Measurements from ENCODE around the gene SCP2.

SCP2 gene

DNA sequence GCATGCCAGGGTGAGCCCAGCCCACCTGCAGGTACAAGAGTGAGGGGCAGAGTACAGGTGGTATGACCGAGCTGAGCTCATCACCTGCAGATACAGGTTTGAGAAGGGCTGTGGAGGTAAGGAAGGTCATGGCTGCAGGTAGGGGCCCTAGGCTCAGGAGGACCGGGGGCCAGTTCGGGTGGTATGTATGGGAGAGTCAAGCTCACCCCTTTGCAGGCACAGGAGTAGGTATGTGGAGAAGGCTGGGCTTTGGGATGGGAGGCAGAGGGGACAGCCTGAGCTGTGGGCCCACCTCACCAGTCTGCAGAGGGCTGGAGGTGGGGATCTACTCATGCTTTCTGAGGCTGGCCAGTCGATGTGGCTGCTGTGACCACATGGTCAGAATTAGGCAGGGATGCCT, 152.2 kb downstream of the SCP2 start:
- DNase-seq = no peak
- TF ChIP-seq, protein P1, sequence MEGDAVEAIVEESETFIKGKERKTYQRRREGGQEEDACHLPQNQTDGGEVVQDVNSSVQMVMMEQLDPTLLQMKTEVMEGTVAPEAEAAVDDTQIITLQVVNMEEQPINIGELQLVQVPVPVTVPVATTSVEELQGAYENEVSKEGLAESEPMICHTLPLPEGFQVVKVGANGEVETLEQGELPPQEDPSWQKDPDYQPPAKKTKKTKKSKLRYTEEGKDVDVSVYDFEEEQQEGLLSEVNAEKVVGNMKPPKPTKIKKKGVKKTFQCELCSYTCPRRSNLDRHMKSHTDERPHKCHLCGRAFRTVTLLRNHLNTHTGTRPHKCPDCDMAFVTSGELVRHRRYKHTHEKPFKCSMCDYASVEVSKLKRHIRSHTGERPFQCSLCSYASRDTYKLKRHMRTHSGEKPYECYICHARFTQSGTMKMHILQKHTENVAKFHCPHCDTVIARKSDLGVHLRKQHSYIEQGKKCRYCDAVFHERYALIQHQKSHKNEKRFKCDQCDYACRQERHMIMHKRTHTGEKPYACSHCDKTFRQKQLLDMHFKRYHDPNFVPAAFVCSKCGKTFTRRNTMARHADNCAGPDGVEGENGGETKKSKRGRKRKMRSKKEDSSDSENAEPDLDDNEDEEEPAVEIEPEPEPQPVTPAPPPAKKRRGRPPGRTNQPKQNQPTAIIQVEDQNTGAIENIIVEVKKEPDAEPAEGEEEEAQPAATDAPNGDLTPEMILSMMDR (IDR thresholded peaks at IDR 0.05; ENCODE audit: low read depth, low read length) = no peak
- H3K27ac ChIP-seq = no peak overlapping the region
- H3K4me3 ChIP-seq (ENCODE audit: low read depth, low read length) = no peak overlapping the region
- H3K9me3 ChIP-seq (ENCODE audit: severe bottlenecking) = no peaks in the 10 kb centered on the region
- no peaks in the 10 kb centered on the region for H3K36me3 ChIP-seq
- H3K27me3 ChIP-seq (ENCODE audit: insufficient read depth, low read depth, severe bottlenecking) = no peaks in the 10 kb centered on the region

DNA sequence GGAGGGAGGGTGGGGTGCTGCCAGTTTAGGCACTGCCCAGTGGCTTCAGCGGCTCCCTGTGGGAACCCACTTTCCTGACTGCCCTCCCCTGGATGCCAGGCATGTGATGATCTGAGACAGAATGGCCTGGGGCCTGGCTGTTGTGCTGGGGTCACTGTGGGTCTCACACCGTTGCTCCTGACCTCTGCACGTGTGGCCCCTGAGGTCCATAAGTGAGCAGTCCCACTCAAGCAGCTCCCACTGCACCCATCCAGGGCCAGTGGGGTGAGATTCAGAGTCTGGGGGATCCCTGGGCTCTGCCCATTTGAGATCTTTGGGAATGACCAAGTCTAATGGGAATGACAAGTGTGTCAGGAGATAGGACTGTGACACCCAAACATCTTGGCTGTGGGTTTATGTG, 153.0 kb downstream of the SCP2 start:
- Histone ChIP-seq H3K36me3 (no peaks in the 10 kb centered on the region), H3K27me3 (ENCODE audit: insufficient read depth, low read depth, severe bottlenecking) (no peaks in the 10 kb centered on the region), H3K4me3 (ENCODE audit: low read depth, low read length) (no peak overlapping the region), H3K27ac (no peak overlapping the region), H3K9me3 (ENCODE audit: severe bottlenecking) (no peaks in the 10 kb centered on the region)
- TF ChIP-seq, protein P1 (IDR thresholded peaks at IDR 0.05; ENCODE audit: low read depth, low read length) = no peak
- DNase-seq = no peak

DNA sequence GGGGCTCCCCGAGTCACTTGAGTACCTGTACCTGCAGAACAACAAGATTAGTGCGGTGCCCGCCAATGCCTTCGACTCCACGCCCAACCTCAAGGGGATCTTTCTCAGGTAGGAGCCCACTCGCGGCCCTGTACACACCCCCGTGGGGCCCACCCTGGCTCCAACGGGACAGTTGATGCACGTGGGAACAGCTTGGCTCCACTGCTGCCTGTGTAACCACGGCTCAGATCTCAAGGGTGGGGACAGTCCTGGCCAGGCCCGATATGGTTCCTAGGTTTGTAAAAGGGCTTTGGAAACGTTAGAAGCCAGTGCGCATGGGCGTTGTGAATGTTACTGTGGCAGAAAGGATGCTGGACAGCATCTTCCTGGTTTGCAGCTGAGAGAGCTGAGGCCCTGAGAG, 153.7 kb downstream of the SCP2 start:
- no peak overlapping the region for H3K4me3 ChIP-seq (ENCODE audit: low read depth, low read length)
- H3K9me3 ChIP-seq (ENCODE audit: severe bottlenecking) = no peaks in the 10 kb centered on the region
- peaks cover under 1% of the 10 kb centered on the region for H3K36me3 ChIP-seq
- DNase-seq = no peak
- TF ChIP-seq, protein P1 (IDR thresholded peaks at IDR 0.05; ENCODE audit: low read depth, low read length) = no peak
- H3K27ac ChIP-seq = no peak overlapping the region
- H3K27me3 ChIP-seq (ENCODE audit: insufficient read depth, low read depth, severe bottlenecking) = no peaks in the 10 kb centered on the region

DNA sequence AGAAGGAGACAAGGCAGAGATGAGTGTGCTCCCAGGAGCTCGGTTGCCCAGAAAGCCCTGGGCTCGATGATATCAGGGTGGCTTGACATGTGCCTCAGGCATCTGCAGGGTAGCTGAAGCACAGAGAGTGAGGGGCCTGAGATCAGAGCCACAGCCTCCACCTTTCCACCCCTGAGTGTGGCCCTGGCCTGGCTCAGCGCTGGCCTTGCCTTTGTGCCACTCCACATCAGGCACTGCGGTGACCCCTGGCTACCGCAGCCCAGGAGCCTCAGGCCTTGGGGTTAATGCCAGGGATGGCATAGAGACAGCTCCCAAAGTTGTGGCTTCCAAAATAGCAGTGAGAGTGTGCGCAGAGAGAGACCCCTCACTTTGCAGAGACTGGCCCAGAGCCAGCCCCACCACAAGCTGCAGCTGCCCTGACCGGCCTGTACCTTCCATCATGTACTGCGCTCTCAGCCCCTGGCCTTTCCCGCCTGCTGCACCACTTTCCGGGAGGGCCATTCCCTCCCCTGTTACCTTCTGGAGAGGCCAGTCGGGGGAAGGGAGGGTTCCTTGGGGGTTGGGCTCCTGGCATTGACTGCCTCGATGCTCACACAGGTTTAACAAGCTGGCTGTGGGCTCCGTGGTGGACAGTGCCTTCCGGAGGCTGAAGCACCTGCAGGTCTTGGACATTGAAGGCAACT, 154.4 kb downstream of the SCP2 start:
- no peak for DNase-seq
- Histone ChIP-seq H3K36me3 (peaks cover 8% of the 10 kb centered on the region), H3K27ac (no peak overlapping the region), H3K4me3 (ENCODE audit: low read depth, low read length) (no peak overlapping the region), H3K27me3 (ENCODE audit: insufficient read depth, low read depth, severe bottlenecking) (no peaks in the 10 kb centered on the region), H3K9me3 (ENCODE audit: severe bottlenecking) (no peaks in the 10 kb centered on the region)
- TF ChIP-seq, protein P1 (IDR thresholded peaks at IDR 0.05; ENCODE audit: low read depth, low read length) = no peak

DNA sequence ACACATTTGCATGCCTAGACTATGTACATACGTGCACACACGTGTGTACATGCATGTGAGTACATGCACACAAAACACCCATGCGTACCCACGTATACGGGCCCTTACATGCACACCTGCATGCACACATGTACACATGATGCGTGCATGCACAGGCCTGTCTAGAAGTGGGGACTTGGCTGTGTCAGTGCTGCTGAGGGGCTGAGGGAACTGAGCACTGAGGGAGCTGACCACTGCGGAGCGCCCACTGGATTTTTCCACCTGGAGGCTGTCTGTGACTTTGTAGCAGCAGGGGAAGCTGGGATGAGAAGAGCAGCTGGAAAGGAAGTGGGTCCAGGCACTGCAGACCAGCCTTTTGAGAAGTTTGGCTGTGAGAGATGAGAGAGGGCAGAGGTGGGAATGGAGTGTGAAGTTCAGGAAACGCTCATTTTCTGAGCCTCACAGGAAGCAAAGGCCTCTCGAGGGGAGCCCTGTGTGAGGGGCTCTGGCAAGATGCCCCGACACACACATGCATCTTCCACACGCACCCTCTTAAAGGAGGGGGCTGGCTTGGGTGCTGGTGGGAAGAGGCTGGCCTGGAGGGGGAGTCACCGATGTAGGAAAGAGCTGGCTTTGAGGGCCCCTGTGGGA, 155.9 kb downstream of the SCP2 start:
- no peak for DNase-seq
- TF ChIP-seq, protein P1 (IDR thresholded peaks at IDR 0.05; ENCODE audit: low read depth, low read length) = no peak

More for the DNA sequence above, 155.9 kb downstream of the SCP2 start:
- Histone ChIP-seq H3K4me3 (ENCODE audit: low read depth, low read length) (no peak overlapping the region), H3K27ac (no peak overlapping the region), H3K36me3 (peaks cover 21% of the 10 kb centered on the region), H3K27me3 (ENCODE audit: insufficient read depth, low read depth, severe bottlenecking) (no peaks in the 10 kb centered on the region), H3K9me3 (ENCODE audit: severe bottlenecking) (no peaks in the 10 kb centered on the region)

Measured in WERI-Rb-1 (cell line).